Stomach (tissue), 4 donors: ENCODE measurements around the gene CCDC51.

Experiments used
- CTCF ChIP-seq, 7 experiments: fragments of 450-650 bp in 4 of 7; fragments of 200-600 bp in 3 of 7; sonication (generic) in 3 of 7; IDR thresholded peaks; one replicate each; pipeline ENCODE4 v1.5.1; 2016 to 2019; ENCODE audit warnings: antibody characterized with exemption in 7 of 7, control low read depth in 2 of 7, mild to moderate bottlenecking in 1 of 7
- EP300 ChIP-seq: sonication (generic); formaldehyde crosslinking; IDR thresholded peaks from one replicate; pipeline ENCODE4 v1.6.1; 2017; ENCODE audit warnings: antibody characterized with exemption
- POLR2A ChIP-seq, 4 donors: fragments of 450-650 bp; IDR thresholded peaks; one replicate each; pipeline ENCODE4 v1.6.1; 2016; ENCODE audit warnings: antibody characterized with exemption in 4 of 4, control low read depth in 2 of 4, mild to moderate bottlenecking in 1 of 4, moderate library complexity in 1 of 4
- POLR2AphosphoS5 ChIP-seq, 3 donors: sonication (generic); formaldehyde crosslinking; IDR thresholded peaks; one replicate each; pipeline ENCODE4 v1.6.1; 2016; ENCODE audit warnings: antibody characterized with exemption in 3 of 3

GRCh38 chr3:48470286-48470685, 30.4 kb upstream of the CCDC51 start:
- TF ChIP-seq CTCF (IDR thresholded peaks at IDR 0.05) (no peak), POLR2AphosphoS5 (IDR thresholded peaks at IDR 0.05) (no peak), POLR2A (IDR thresholded peaks at IDR 0.05) (no peak), EP300 (no peak)
